Measurements from ENCODE around the gene SLC18B1.
A peak's percentile ranks its signal among the peaks of the same experiment; 100 is the strongest.

DNA sequence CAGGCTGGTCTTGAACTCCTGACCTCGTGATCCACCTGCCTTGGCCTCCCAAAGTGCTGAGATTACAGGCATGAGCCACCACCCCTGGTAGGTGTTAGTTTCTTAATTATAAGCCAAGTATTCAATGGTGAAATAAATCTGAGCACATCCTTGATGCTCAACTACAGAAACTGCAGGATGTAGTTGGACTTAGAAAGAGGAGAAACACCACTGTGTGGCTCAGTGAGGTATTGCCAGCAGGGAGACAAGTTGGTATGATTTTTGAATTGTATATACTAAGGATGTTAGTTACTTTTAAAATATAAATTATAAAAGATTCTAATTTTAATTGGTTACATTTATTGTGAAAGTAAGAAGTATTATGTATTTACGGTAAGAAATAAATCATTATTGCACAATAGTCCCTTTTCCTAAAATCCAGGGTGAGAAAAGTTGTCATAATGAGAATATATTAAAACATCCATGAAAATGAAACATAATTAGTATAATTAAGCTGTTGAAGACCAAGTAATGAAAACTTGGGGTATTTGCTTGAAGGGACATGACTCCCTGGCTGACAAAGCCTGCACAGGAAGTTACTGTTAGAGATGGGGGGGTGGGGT is 17.6 kb downstream of the SLC18B1 start:
- TF ChIP-seq, protein P1, sequence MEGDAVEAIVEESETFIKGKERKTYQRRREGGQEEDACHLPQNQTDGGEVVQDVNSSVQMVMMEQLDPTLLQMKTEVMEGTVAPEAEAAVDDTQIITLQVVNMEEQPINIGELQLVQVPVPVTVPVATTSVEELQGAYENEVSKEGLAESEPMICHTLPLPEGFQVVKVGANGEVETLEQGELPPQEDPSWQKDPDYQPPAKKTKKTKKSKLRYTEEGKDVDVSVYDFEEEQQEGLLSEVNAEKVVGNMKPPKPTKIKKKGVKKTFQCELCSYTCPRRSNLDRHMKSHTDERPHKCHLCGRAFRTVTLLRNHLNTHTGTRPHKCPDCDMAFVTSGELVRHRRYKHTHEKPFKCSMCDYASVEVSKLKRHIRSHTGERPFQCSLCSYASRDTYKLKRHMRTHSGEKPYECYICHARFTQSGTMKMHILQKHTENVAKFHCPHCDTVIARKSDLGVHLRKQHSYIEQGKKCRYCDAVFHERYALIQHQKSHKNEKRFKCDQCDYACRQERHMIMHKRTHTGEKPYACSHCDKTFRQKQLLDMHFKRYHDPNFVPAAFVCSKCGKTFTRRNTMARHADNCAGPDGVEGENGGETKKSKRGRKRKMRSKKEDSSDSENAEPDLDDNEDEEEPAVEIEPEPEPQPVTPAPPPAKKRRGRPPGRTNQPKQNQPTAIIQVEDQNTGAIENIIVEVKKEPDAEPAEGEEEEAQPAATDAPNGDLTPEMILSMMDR (IDR thresholded peaks at IDR 0.05 in 8 of 11, conservative IDR thresholded peaks at IDR 0.05 in 3 of 11) = peak in 3 of 11 experiments; percentile 15 to 23 (median 22)
- no peak for TF ChIP-seq POLR2A (IDR thresholded peaks at IDR 0.05)

Data from spleen (tissue), 7 donors.